ENCODE data around the gene SMAD3.

GRCh38 chr15:67022587-67023105 lies 42.8 kb upstream of the SMAD3 start:
- TF ChIP-seq CTCF (IDR thresholded peaks at IDR 0.05; ENCODE audit: insufficient read depth, low read length) (no peak), POLR2AphosphoS5 (IDR thresholded peaks at IDR 0.05; ENCODE audit: low read depth) (no peak), SPI1 (IDR thresholded peaks at IDR 0.05; ENCODE audit: borderline replicate concordance, low read depth) (no peak), GABPA (IDR thresholded peaks at IDR 0.05; ENCODE audit: low read depth) (no peak), REST (IDR thresholded peaks at IDR 0.05; ENCODE audit: insufficient replicate concordance, low read depth) (no peak)
